HG02973 (cell line): Measurements from ENCODE around the gene PSPN.

Source experiments
- ATAC-seq: cut with Tn5 transposase; IDR thresholded peaks from one replicate; pipeline ENCODE4 v1.9.1; 2021; ENCODE audit warnings: moderate library complexity; ENCODE audit not compliant: unreplicated experiment

The PSPN gene

DNA sequence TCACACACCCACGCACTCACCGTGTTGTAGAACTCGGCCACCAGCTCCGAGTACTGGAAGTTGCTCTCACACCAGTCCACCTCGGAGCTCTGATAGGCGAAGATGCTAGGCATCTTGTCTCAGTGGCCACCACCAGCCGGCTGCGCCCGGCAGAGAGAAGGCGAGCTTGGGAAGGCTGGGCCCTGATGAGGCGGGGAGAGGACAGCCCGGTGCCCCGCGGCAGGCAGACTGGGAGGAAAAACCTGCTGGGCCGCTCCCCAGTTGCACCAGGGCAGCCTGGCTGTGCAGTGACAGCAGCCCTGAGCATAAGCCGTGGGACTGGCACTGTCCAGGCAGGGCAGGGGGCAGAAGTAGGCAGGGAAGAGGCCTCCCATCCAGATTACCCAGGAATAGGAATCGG is 42.3 kb downstream of the PSPN start, which contains the start of gene ACER1:
TSS of gene ACER1 (minus strand) at position 174 of the 400 bp plus-strand sequence. CDS start at position 113, 61 bp downstream.
- ATAC-seq, result no peak

DNA sequence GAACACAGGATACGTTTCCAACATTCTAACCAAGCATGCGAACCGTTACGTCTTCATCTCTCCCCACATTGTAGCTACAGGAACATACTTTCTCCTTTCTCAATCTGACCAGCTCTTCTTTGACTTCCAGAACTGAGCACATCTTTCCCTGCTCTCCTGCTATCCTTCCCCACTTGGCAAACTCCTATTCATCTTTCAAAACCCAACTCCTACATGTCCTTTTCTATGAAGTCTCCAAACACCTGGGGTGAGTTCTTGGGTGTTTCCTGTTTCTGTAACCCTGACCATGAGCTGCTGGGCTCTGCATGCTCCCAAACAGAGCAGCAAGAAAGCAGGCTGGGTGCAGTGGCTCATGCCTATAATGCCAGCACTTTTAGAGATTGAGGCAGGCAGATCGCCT is 48.9 kb downstream of the PSPN start:
- no peak for ATAC-seq

DNA sequence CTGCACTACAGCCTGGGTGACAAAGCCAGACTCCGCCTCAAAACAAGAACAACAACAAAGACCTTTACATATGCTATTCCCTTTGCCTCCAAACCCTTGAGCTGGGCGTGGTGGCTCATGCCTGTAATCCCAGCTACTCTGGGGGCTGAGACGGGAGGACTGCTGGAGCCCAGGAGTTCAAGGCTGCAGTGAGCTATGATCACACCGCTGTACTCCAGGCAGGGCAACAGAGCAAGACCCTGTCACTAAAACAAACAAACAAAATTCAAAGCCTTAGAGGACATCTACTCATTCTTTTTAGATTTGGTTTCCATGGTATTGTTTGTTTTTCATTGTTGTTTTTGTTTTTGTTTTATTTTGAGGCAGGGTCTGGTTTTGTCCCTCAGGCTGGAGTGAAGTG is 50.1 kb downstream of the PSPN start:
- no peak for ATAC-seq
